Measurements from ENCODE around the gene ZBTB25.

ZBTB25 gene

GRCh38 chr14:64400829-64401459, 102.7 kb downstream of the ZBTB25 start:
- Histone ChIP-seq H3K79me2 (ENCODE audit: low read length) (peaks cover 85% of the 10 kb centered on the region), H3K36me3 (replicated peaks; ENCODE audit: low read depth, low read length) (peaks cover 33% of the 10 kb centered on the region), H3K4me3 (ENCODE audit: low read length) (no peak overlapping the region), H3K4me1 (ENCODE audit: low read length) (no peaks in the 10 kb centered on the region), H3K4me2 (ENCODE audit: low read length) (no peak overlapping the region), H3K9ac (ENCODE audit: low read length) (no peak overlapping the region), H4K20me1 (ENCODE audit: insufficient read depth, low read length) (peaks cover 13% of the 10 kb centered on the region; the same call in 1 of the 2 replicates), H2AFZ (ENCODE audit: low read depth, low read length) (no peak overlapping the region), H3K27ac (ENCODE audit: low read length) (no peak overlapping the region), H3K27me3 (ENCODE audit: low read depth, low read length) (no peaks in the 10 kb centered on the region), H3K9me3 (ENCODE audit: insufficient read depth, low read length) (no peaks in the 10 kb centered on the region)
- no peak for TF ChIP-seq CTCF (IDR thresholded peaks at IDR 0.05; ENCODE audit: low read depth, low read length)
- TF ChIP-seq EZH2phosphoT487 (IDR thresholded peaks at IDR 0.05; ENCODE audit: low read depth), result no peak

Data from OCI-LY3 (cell line).